GM21447 (cell line): ENCODE results near the gene NUDT22.

Experiments used
- ATAC-seq: cut with Tn5 transposase; IDR thresholded peaks from one replicate; pipeline ENCODE4 v1.9.1; 2021; ENCODE audit not compliant: unreplicated experiment

The NUDT22 gene, protein sequence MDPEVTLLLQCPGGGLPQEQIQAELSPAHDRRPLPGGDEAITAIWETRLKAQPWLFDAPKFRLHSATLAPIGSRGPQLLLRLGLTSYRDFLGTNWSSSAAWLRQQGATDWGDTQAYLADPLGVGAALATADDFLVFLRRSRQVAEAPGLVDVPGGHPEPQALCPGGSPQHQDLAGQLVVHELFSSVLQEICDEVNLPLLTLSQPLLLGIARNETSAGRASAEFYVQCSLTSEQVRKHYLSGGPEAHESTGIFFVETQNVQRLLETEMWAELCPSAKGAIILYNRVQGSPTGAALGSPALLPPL

DNA sequence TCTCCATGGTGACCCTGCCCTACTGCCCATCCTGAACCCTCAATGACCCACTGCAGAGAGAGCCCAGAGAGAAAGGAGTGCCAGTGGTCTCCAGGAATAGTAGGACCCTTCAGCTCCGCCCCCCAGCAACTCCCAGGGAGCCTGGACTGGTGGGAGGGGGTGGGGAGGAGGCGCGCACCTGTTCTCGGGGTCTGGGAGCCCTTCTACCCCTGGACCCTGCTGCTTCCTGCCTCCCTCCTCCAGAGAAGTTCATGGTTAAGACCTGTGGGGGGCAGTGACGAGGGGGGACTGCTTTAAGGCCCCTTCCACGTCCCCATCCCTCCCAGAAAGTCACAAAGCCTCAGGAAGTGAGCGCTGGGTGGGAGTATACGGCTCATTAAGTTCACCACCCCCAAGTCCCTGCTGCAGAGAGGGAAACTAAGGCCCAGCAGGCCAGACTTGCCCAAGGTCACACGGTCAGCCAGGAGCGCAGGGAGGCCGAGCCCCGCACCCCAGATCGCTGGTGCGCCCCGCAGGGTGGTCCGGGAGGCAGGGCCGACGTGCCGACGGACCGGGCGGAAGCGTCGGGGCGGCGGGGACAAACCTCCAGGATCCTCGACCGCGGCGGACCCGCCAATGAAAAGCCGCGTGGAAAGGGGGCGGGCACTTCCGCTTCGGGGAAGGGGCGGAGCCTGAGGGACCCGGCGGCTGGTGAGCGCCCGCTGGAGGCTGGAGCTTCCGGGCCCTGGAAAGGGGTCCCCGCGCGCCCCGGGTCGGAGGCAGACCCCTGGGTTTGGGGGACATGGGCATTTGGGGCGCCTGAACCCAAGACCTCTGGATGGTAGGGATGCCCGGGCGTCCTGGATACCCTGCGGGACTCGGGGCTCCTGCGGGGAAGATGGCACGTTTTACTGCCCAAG lies at the start of gene NUDT22, which contains the start of gene TRPT1:
Gene NUDT22 (plus strand): TSS at position 667 of the 899 bp plus-strand sequence. CDS start 379 bp downstream, outside the sequence.
Gene TRPT1 (minus strand): TSS at position 579 of the 899 bp plus-strand sequence. CDS start 326 bp downstream, at position 253.
- ATAC-seq: peak; percentile 29

GRCh38 chr11:64176751-64177150 lies 49.3 kb upstream of the NUDT22 start:
- ATAC-seq: no peak

DNA sequence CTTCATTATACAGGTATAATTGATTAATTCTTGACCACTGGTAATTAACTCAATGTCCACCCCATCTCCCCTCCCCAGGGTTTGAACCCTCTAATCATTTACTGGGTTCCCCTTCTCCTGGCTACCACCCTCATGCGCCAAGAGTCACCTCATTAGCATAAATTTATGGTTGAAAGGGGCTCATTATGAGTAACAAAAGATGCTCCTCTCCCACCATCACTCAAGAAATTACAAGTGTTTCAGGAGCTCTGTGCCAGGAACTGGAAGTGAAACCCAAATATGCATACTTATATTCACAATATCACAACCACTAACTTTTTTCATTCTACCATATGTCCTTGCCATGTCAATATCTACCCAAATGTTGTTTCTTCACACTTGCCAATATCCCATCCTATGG lies 47.9 kb upstream of the NUDT22 start:
- ATAC-seq: no peak

- no peak for ATAC-seq
These were observed 47.0 kb upstream of the NUDT22 start for GRCh38 chr11:64178951-64179639.

DNA sequence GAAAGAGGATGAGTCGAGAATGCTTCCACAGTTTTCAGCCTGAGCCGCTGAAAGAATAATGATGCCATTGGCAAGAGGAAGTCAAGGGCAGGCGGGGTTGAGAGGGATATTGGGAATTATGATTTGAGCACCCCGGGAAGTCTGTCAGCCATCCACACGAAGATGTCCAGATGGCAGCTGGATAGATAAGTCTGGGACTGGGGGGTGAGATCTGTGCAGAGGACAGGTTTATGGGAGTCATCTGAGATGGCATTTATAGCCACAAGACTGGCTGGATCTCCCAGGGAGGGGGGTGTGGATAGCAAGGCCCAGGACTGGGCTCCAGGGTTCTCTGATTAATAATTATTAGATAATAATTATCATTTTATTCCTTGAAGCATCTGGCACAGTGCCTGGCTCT lies 45.2 kb upstream of the NUDT22 start:
- no peak for ATAC-seq

- no peak for ATAC-seq
These were observed 44.3 kb upstream of the NUDT22 start for GRCh38 chr11:64181506-64182411.

DNA sequence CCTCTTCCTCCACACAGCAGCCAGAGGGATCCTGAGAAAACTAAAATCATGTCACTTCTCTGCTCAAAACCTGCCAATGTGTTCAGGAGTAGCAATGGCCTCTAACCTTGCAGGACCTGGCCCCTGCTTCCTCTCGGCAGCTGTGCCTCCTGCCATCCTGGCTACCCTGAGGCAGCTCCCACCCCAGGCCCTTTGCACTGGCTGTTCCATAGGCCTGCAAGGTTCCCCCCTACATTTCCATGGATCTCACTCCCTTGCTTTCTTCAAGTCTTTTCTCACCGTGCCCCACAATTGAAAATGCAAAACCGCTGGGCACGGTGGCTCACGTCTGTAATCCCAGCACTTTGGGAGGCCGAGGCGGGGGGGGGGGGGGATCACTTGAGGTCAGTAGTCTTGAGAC lies 42.2 kb upstream of the NUDT22 start:
- ATAC-seq: no peak

- peak; percentile 17 for ATAC-seq
These were observed 40.8 kb upstream of the NUDT22 start for GRCh38 chr11:64185175-64185692.

DNA sequence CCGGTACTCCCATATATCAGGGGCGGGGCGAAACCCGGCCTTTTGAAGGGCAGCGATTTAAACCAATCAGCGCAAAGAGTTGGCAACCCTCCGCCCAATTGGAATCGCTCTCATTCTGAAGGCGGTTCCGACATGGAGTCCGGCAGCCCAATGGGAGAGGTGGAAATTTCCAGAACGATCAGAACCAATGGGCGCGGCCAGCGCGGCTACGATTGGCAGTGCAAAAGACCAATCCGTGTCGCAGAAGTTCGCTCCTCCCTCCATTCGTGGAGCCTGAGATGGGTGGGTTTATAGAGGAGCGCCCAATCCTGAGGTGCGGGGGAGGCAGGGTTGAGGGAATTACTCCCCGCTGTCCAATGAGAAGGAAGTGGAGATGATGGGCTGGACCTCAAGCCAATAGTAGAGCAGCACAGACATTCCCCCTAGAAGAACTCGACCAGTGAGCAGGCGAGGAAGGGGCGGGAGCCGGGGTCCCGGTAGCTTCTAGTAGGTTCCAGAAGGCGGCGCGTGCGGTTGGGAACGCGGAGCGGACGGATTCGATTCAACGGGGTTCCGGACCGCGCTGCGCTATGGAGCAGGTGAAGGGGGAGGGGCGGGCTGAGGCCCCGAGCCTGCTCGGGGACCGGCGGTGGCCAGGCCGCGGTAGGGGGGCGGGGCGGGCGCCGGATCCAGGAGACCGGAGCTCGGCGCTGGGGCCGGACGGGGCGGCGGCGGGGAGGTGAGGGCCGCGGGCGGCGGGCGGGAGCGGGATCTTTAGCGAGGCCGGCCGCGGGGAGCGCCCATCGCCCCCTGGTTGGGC lies 40.2 kb upstream of the NUDT22 start, which contains the start of gene STIP1:
Gene STIP1 (plus strand): TSS at position 479 of the 799 bp plus-strand sequence. CDS start 91 bp downstream, at position 570.
- peak; percentile 87 for ATAC-seq

- no peak for ATAC-seq
These were observed 39.4 kb upstream of the NUDT22 start for GRCh38 chr11:64186492-64187165.

GRCh38 chr11:64192434-64192833 lies 33.6 kb upstream of the NUDT22 start:
- ATAC-seq: no peak

DNA sequence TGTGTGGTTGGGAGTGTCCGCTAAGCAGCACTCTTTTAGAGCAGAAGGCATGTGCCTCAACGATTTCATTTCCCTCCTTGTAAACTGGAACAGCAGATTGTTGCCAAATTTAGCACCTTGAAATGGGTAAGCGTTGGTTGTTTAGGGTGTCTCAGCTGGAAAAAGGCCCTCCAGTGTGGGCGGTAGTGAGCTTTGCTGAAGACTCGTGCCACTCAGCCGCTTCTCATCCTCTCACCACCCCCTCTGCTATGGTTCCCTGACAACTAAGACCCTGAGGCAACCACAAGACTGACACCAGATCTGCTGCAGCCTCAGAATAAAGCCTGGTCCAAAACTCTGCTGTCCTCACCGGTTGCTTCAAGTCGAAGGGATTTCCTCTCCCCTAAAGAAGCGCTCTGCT lies 29.4 kb upstream of the NUDT22 start:
- ATAC-seq: no peak

- ATAC-seq: no peak
These were observed 27.6 kb upstream of the NUDT22 start for GRCh38 chr11:64198511-64198910.

- no peak for ATAC-seq
These were observed 24.5 kb upstream of the NUDT22 start for GRCh38 chr11:64201543-64201942.

GRCh38 chr11:64202992-64203391 lies 23.1 kb upstream of the NUDT22 start:
- ATAC-seq: no peak

DNA sequence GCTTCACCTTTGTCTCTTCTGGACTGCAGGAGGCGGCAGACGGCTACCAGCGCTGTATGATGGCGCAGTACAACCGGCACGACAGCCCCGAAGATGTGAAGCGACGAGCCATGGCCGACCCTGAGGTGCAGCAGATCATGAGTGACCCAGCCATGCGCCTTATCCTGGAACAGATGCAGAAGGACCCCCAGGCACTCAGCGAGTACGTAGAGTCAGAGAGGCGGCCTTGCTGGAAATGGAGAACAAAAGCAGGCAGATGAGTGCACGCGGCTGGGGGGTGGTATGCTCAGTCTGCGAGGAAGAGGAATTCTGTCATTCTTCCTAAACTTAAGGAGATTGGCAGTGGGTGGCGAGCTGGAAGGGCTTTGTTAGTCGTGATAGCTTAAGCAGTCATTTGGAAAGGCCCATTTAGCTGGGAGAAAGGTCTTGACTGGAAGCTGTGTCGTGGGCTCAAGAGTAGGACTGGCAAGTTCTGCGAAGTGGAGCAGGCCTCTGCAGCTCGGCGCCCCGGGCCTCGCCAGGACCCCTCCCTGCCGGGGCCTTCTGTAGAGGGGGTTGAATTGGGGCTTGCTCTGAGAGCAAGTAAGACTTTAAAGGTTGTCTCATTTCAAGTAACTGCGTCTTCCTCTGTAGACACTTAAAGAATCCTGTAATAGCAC lies 22.5 kb upstream of the NUDT22 start:
- ATAC-seq: no peak

GRCh38 chr11:64204080-64204440 lies 22.0 kb upstream of the NUDT22 start:
- ATAC-seq: no peak

GRCh38 chr11:64204464-64204989 lies 21.5 kb upstream of the NUDT22 start:
- ATAC-seq: no peak
